Occipital lobe (tissue), 2 donors: ENCODE data around the gene TBC1D4. TPM values are rescaled to one million over a fixed set of nuclear protein-coding genes. Genes with fewer than 3 reads are reported as not detected.
"Not testable (repeated sequence)": the region's sequence is repeated elsewhere in the genome, so short reads cannot be mapped to it uniquely, and the experiment has no call there.

Source experiments
- DNase-seq: peaks from one replicate; lab custom pipeline; 2025; lab: John Stamatoyannopoulos, UW
- total RNA-seq: library from RNA; depleted of rRNA; stranded (reverse); fragments of >200 nt; gene quantifications from one replicate; pipeline ENCODE4 v1.2.3, GENCODE V29; 2014

The TBC1D4 gene
- total RNA-seq, 1 donor from 2014 or later, result 17.6 TPM

DNA sequence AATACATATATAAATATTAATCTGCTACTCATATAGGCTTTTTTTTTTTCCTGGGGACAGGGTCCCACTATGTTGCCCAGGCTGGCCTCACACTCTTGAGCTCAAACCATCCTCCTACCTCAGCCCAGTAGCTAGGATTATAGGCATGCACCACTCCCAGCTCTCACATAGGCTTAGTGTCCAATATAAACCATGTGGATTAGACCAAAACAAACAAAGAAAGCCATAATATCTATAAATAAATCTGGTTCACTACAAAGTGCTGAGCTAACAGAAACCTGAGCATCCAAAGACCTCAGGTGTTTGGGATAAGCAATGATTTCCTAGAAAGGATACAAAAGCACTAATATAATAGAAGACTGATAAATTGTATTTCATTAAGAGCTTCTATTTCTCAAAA is 26.0 kb downstream of the TBC1D4 start:
- DNase-seq, result no peak

DNA sequence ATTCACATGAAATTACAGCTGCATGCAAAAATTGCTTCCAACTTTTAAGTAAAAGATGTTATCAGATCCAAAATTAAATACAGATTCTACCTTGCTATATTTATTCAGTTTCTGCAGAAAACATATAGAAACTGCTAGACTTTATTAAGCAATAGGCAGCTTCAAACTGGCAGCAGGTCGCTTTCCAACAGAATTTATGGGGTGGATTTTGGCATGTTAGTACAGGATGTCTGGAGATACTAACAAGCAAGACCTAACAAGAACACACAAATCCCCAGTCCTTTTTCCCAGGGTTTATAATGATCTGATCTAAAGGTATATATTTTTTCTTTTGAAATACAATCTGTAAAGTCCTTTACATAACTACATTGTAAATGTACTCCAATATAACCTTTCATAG is 27.5 kb downstream of the TBC1D4 start:
- DNase-seq, result no peak

DNA sequence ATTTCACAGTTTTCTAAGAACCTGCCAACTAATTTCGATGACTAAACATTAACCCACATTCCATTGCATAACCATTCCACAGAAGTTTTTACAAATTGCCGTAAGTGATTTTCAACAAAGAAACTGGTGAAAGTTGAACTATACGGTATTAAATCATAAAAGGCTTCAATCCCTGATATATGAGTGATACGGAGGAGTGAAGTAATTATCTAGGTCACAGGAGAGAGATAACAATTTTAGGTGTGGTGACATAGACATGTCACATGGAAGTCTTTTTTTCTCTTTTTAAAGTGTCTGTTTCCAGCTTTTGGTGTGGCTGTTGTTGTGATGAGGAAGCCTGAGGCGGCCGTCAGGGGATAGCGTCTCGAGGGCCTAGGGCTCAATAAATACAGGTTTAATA is 29.4 kb downstream of the TBC1D4 start:
- DNase-seq, result no peak

DNA sequence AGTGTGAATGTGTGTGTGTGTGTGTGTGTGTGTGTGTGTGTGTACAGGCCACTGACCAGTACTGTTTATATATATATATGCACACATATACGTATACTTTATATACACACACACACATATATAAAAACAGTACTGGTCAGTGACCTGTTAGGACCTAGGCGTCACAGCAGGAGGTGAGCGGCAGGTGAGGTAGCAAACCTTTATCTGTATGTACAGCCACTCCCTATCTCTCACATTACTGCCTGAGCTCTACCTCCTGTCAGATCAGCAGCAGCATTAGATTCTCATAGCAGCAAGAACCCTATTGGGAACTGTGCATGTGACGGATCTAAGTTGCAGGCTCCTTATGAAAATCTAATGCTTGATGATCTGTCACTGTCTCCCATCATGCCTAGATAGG is 34.5 kb downstream of the TBC1D4 start:
- no peak for DNase-seq

DNA sequence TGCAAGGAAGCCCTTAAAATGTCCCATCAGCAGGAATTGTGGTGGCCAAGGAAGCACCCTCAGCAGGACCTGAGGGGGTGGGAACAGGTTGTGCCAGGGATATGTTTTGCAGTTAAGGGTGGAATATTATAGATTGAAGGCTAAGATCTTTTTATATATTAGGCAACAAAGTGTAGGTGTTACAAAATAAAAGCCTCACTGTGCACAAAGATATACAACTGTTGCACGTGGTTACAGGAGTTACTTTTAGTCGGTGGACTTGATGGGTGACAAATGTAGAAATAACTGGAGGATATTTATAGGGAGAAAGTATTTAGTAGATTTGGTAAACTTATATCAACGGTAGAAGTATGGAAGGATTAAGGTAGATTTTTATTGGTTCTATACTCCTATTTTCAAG is 35.1 kb downstream of the TBC1D4 start:
- no peak for DNase-seq

DNA sequence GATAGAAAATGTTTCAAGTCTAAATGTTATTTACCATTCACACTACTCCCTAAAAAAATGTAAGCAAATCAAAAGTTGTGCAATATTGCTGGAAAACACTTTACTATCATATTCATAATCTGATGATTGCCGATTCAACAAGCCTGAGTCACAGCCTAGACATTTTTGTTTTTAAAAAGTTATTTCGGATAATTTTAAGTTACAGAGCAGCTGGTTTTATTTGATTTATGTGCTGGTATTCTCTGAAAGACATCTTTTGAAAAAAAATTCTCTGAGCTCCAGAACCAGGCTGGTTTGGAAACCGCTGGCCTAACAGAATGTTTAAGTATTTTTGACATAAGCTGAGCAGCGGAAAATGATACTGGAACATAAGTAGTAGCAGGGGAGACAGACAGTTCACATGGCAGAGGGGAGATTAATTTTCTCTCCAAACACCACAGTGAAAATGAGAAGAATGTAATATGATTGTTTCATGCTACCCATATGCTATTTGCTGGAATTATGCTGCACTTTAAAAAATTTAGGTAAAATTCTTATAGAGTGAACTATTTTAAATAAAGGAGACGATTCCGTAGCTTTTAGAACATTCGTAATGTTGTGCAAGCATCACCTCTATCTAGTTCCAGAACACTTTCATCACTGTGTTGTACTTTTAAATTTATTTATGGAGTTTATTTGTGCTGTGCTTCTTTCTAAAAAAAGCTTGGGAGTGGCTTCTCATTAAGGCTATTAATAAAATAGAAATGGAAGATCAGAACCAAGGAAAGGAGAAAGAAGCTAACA is 36.1 kb downstream of the TBC1D4 start:
- no peak for DNase-seq

DNA sequence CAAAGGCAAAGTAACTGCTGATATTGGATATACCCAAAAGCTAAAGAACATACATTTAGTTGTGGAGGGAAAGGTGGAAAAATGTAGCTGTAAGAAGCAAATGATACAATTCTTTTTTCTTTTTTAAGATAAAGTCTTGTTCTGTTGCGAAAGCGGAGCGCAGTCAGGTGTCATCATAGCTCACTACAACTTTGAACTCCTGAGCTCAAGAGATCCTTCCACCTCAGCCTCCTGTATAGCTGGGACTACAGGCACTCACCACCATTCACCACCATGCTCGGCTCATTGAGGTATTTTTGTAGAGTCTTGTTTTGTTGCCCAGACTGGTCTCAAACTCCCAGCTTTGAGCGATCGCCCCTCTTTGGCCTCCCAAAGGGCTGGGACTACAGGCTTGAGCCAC is 38.0 kb downstream of the TBC1D4 start:
- DNase-seq, result no peak

DNA sequence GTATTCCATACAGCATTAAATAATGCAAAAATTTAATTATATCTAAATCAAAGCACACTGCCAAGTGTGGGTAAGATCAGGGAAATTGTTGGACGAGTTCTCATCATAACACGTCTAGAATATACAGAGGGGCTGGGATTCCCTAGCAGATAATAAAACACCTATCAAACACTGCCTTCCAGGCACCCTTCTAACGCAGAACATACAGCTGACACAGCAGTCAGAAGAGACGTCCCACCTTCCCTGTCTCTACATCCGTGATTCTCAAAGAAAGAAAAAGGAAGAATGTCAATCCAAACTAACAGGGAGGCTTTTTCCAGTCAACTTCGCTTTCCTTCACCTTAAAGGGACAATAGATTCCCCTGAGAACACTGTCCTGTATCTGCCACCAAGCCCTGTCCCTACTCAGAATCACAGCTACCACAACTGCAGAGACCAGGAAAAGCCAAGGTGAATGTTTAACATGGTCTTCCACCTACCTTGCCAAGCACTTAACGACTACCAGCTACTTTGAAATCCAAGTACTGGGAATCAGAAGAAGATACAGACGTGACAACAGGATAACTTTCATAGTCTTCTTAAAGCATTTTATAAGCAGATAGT is 38.5 kb downstream of the TBC1D4 start:
- DNase-seq, result no peak

DNA sequence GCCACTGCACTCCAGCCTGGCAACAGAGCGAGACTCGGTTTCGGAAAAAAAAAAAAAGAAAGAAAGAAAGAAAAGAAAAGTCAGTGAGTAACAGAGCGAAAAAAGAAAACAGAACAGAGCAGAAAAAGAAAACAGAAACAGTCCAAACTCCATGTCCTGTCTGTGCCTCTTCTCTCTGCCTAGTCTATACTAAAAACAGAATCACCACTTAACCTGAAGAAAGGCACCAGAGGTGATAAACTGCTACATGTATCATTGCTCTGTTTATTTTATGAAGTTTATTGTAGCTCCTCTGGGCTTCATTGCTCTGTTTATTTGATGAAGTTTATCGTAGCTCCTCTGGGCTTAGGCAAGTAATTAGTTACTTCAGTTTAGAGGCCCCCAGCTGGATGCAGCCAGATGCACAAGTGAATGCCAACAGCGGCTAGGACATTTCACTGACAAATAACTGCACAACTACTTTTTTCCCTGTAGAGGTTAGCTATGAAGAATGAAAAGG is 39.2 kb downstream of the TBC1D4 start:
- no peak for DNase-seq

DNA sequence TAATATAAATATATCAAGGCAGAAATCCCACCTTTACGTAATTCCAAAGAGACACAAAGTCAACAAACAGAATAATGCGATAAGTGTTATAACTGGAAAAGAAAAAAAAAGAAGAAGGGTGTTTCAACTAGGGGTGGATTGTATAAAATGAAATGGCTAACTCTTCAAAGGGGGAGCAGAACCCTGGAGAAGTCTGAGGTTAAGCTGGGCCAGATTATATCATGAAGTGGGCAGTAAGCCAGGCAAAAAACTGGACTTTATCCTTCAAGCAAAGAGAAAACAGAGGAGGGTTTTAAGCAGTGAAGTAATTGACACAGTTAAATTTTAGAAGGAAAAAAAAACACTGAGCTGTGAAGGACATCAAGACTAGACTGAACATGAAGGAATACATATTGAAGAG is 41.9 kb downstream of the TBC1D4 start:
- DNase-seq, result no peak

DNA sequence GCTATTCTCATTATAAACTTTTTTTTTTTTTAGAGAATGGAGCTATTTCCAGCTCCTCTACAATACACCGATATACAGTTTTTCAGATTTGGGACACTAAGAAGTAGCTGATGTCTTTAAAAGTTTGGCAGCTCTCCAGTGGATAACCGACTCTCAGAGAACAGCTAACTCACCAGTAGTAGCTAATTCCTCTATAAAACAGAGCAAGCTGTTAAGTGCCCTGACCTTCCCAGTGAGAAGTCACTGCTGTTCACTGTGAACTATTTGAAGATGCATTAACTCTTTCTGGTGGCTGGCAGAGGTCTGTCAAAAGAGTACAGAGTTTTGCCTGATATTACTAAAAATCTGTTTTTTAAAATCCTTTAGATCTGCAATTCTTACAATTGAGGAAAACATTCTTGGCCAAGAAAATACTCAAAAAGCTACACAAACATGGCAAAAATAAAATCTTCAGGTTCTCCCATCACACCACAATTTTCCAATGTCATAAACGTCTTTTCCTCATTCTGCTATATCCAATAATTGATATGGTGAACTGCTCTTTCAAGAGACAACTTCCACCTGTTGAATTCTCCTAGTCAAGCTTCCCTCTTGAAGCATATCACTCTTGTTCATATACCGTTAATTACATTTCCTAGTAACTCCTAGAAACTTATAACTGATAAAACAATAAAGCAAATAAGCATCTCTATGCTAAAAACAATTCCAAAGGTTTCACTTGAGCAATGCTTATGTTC is 44.2 kb downstream of the TBC1D4 start:
- DNase-seq, result no peak

DNA sequence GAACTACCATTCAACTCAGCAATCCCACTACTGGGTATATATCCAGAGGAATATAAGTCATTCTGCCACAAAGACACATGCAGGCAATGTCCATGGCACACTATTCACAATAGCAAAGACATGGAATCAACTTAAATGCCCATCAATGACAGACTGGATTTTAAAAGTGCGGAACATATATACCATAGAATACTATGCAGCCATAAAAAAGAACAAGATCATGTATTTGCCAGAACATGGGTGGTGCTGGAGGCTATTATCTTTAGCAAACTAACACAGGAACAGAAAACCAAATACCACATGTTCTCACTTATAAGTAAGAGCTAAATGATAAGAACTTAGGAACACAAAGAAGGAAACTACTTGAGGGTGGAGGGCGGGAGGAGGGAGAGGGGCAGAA is 47.8 kb downstream of the TBC1D4 start:
- DNase-seq, result not testable (repeated sequence)

DNA sequence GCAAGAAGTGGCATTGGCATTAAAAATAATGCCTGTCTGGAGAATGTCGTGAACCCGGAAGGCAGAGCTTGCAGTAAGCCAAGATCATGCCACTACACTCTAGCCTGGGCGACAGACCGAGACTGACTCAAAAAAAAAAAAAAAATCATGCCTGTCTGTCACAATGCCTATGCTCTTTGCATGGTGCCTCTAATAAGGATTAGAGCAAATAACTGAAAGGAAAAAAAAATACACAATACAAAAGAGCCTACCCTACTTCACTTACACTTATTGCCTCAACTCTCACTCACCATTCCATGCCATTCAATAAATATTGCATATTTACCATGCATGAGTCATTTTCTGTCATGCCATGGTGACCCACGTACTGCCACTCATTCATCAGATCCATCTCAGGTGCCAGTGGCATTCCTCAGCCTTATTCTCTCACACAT is 49.1 kb downstream of the TBC1D4 start:
- DNase-seq, result no peak

DNA sequence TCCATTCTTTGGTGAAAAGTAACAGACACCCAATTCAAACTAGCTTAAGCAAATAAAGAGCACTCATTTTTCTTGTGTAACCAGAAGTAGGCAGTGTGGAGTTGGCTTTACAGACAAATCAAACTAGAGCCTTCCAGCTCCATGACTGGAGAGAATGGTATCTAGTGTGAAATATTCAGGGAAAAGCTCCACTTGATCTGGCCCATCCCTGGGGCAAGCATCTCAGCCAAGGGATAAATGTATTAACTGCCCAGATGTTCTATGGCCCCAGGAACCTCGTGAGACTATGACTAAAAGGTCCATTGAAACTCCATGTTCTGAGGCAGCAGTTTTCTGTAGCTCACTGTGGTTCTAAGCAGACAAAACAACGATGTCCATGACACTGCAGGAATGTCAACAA is 49.9 kb downstream of the TBC1D4 start:
- no peak for DNase-seq

DNA sequence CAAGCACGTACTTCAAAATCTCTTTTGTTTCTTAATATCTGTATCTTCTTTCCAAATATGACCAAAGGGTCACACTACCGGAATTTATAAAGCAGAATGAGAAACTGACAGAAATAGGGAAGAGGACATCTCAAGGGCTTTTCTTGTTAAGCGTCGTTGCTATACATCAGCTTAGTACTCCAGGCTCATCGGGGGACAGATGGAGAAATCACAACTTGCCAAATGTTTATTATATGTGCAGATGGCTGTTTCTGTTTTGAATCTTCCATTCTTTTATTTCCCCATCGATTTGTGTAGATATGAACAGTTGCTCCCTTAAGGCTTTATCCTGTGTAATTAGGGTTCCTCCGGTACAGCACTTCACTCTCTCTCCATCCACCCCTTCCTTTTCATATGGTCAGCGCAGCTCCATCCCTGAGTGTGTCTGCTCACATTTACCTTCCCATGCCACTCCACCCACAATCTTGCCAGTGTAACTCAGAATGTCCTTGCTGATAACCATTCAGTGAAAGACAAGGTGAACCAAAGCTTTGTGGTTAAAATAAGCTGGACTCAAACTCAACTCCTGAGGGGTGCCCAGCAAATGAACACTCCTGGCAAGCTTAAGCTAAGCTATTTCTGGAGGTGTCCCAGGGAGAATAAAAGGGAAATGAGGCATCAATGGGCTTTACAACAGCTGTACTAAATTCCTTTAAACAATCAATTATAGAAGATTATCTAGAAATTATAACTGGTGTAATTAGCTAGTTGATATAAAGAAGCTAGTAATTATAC is 51.3 kb downstream of the TBC1D4 start:
- DNase-seq, result no peak

DNA sequence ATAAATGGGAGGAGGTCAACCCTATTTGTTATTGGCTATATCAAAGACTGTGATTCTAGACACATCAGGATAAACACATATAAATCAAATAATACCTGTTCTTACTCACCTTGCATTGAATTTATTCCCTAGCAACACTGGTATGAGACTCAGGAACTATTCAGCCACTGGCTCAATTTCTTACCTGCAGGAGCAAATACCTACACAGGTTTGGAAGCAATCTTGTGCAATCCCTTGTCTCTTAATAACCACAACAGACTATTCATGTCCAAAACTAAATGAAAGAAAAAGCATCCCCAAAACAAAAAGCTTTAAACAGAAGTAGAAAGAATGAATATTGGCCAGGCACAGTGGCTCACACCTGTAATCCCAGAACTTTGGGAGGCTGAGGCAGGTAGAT is 55.5 kb downstream of the TBC1D4 start:
- no peak for DNase-seq

DNA sequence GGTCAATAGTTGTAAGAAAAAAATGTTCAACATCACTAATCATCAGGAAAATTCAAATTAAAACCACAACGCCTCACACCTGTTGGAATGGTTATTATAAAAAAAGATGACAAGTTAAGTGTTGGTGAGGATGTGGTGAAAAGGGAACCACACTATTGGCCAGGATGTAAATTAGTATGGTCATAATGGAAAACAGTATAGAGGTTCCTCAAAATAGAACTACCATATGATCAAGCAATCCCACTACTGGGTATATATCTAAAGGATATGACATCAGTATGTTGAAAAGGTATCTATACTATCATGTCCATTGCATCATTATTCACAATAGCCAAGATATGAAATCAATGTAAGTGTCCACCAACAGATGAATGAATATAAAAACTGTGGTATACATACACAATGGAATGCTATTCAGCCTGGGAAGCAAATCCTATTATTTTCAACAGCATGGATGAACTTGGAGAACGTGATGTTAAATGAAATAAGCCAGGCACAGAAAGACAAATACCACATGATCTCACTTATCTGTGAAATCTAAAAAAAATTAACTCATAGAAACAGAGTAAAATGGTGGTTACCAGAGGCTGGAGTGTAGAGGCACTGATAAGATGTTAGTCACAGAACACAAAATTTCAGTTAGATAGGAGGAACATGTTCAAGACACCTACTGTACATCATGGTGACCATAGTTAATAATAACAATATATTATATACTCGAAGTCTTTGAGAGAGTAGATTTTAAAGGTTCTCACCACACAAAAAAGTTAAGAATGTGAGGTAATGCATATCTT is 56.6 kb downstream of the TBC1D4 start:
- DNase-seq, result no peak

DNA sequence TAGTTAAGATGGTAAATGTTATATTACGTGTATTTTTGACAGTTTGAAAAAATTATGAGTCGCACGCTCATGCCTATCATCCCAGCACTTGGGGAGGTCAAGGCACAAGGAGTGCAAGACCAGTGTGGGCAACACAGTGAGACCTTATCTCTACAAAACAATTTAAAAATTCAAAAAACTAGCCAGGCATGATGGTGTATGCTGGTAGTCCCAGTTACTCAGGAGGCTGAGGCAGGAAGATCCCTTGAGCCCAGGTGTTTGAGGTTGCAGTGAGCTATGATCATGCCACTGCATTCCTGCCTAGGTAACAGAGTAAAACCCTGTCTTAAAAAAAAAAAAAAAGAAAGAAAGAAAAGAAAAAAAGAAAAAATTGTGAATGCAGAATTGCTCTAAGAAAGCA is 58.0 kb downstream of the TBC1D4 start:
- DNase-seq, result no peak

DNA sequence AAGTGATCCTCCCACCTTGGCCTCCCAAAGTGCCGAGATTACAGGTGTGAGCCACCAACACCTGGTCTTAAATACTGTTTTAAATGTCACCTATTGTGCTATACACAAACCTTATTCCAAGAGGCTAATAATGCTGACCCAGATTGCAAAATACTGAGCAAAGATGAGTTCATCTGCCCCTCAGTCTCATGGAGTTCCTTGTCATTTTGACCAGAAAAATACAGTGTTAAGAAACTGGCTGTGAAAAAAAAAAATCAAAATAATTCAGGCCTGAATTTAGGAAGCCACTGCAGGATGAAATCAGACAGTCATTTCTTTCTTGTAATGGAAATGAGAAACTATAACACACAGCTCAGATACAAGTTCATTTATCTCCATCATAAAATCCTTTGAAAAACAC is 59.9 kb downstream of the TBC1D4 start:
- no peak for DNase-seq

DNA sequence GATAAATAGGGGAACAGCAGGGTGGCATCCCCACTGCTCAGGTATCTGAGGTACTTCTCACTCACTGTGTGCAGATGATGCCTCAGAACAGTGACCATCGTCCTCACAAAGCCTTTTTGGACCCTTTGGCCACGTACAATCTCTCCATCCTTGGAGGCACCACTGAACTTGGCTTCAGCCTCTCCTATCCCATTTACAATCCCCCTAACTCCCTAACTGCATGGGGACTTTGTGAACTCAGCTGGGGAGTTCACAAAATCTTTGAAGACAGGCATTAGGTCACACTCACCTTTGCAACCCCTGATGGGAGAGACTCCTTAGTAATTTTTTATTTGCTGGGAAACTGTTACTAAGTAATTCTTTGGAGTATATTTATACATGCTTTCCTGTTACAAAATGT is 60.8 kb downstream of the TBC1D4 start:
- DNase-seq, result no peak

DNA sequence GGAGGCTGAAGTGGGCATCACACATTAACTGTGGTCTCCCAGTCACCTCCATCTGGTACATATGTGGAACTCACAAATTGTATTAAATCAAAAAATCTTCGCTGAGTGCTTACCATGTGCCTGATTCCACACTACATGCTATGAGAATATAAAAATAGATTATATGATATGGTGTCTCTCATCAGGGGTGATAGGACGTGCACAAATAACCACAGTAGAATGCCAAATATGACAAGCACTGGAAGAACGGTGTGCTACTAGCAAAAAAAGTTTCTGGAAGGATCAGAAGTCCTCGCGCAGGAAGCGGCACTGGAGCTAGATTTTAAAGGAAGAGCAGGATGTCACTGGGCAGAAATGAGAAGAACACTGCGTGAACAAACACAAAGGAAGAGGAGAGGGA is 62.3 kb downstream of the TBC1D4 start:
- no peak for DNase-seq
